HG03066 (cell line): Measurements from ENCODE around the gene HAPLN1.

Source experiments
- ATAC-seq: cut with Tn5 transposase; IDR thresholded peaks from one replicate; pipeline ENCODE4 v1.9.1; 2021; ENCODE audit warnings: low read depth; ENCODE audit not compliant: unreplicated experiment

Gene HAPLN1

DNA sequence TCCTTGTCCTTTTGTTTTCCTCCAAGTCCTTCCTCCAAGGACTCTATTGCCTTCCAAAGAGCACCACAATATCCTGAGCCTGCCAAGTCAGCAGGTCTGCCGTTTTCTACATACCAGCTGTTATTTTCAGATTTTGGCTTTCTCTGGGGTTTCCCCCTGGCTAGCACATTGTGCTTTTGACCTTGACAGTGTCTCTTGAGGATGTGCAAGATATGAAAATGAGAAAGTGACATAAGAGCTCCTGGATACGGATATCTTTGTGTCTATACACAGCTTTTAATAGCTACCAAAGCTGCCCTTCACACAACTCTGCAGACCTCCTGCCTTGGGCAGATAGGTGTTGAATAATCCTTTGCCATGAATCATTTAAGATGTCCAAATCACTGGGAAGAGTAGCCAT lies 67.0 kb downstream of the HAPLN1 start:
- ATAC-seq: no peak

DNA sequence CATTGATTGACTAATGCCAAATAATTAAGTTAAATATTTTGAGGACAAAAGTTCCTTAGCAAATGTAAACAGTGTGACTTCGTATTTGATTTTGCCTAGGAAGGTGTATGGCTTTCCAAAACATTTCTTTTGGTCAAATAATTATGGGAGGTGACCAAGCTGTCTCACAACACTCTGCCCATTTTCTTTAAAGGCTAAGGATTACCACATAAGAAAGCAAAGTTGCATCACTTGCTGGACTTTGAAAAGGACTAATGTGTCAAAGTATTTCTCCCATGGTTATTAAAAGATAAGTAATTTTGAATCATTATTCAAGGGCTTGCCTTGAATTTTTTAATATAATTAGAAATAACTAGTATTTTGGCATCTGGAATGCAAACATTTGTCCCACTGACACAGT lies 74.7 kb downstream of the HAPLN1 start:
- no peak for ATAC-seq

DNA sequence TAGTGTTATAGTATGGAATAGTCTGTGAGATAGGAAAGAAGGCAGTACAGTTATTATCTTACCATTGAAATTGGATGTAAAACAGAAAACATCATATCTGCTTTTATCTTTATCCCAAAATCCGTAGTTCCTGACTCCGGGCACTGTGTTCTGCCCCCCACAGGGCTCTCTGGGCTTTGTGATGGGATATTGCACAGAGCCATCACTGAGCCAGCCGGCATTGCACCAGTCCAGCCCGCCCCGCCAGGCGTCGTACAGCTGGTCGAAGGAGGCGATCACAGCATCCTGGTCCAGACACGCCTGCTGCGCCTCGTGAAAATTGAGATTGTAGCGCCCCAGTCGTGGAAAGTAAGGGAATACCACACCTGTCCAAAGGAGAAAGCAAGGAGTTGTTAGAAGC lies 76.4 kb downstream of the HAPLN1 start:
- ATAC-seq: no peak

DNA sequence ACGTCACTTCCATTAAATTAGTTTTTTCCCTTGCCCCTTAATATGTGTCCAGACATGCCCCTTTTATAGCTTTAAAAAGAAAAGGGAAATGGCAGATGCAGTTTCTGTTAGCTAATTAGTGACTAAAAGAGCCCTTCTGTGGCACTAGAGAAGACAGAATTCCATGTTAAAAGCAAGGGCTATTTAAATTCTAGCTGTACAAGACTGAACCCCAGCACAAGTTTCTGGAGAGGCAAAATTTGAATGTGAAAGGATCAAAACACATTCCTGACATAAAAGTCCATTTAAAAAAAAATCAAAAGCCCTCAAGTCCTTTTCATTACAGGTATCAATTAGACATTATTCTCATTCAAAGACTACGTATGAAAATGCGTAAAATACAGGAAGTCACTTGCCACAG lies 78.7 kb downstream of the HAPLN1 start:
- ATAC-seq: no peak

DNA sequence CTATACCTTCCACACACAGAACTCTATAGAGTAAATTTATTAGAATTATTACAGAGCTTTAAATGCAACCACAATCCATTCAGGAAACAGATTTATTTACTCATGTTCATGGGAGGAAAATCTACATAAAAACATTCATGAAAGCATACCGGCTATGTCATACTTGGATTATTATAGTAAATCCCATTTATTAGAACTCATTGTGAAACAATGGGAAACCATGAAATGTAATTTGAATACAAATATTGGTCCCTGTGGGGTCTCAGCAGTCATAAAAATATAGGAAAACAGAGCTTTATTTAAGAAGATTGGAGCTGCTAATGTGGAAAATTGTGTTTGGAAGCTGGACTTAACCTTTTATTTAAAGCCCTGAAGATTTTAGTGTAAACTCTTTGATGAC lies 80.7 kb downstream of the HAPLN1 start:
- no peak for ATAC-seq

DNA sequence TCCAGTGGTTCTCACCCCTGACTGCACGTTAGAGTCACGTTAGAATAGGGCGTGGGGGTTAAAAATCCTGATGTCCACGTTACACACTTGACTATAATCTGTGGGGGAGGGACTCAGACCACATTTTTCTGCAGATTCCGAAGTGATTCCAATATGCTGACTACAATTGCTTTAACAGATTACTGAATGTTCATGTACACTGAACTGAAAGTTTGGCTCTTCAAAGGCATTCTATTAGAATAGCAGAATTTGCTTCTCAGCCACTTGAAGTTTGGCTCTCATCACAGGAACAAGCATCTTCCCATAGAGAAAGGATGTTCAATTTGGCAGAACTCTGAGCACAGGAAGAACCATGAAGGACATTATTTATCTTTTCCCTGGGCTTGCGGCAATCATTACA lies 84.5 kb downstream of the HAPLN1 start:
- no peak for ATAC-seq

DNA sequence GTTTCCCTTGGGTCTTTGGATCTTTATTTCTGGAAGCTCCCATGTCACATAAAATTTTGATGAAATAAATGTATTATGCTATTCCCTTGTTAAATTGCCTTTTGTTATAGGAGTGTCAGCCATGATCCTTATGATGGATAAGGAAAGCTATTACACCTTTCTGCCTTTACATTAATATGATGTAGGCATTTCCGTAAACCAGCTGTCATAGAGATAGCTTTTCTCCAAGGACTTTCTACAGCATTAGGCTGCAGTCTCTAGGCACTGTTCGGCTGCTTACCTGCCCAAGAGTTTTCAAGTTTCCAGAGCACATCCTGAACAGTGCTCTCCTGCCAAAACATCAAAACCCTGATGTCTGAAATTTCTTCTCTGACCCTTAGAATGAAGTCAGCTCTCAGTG lies 87.4 kb downstream of the HAPLN1 start:
- ATAC-seq: no peak

DNA sequence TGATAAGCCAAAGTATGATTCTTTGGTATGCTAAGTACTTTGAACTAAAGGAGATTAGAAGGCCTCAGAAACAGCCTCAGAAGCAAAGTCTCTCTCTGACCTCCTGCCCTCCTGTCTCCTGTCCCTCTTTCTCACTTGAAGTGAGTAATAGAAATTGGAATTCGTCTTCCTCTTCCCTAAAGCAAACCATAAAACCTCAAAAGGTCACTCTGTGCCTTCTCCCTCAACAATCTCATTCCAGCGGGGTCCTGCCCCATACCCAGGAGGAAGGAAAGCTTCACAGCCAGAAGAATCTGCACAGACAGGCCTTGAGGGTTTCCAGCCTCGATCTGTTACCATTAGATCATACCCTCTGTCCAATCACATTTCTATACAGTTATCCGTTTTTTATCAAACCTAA lies 87.8 kb downstream of the HAPLN1 start:
- no peak for ATAC-seq

DNA sequence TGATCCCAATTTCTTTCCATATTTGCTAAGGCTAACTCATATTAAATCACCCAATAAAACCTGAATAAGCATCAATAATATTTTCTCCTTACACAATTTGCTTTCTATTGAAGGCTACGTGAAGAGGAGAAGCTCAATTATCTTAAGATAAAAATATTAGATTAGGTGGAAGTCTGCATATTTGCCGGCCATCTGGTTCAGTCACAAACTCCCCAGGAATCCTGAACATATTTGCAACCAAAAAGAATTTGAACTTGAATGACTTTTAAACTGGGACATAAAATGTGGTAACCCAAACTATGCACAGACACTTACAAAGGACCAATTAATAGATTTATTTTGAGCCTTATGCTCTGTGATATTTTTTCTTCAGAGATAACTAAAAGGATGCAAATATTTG lies 92.3 kb downstream of the HAPLN1 start:
- no peak for ATAC-seq

DNA sequence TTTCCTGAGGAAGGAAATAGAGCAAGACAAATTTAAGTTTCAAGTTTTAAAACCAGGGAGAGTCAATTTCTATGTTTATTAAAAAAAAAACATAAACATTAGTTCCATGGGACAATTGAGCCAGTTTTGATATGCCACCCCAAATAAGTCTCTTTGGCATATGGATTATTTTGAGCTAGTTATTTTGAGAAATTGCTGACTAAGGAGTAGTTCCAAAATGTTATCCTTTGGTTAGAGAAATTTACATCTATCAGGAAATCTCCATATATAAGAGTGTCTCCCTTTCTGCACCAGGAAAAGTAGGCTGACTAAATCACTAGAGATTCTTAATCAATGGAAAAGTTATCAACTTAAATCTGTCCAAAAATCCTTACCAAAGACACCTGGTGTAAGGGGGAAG lies 105.8 kb downstream of the HAPLN1 start:
- ATAC-seq: no peak

DNA sequence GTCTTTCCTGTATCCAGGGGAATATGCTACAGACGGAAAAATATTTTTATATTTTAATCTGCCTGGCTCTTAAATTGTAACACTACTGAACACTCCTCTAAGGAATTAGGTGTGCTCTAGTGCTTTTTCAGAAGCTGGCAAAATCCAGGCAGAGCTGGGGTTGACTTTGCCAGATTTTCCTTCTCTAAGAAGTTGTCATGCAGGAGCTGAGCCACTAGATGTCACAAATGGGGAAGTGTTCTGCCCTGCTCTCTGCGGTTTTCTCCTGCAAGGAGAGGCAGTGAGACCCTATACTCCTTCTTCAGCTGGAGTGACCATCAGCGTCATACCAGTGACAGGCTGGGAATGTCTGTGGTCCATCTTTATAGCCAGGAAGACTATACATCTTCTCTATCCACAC lies 112.5 kb downstream of the HAPLN1 start:
- ATAC-seq: peak; percentile 54

DNA sequence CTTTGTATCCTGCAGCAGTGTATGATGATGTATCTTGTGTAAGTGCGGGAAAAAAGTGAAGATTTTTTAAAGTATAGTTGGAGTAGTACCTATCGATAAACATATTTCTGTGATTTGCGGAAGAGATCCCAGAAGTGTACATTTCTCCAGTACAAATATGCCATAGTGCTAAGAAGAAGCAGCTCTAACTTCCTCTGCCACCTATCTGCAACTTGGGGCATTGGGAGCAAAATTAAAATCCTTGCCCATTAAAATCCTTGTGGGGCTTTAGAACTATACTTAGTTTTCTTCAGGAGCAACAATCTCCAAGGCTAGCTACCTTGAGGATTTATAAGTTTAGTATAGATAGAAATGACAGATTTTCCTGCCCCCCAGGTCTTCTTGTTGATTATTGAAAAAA lies 125.4 kb downstream of the HAPLN1 start:
- ATAC-seq: no peak

DNA sequence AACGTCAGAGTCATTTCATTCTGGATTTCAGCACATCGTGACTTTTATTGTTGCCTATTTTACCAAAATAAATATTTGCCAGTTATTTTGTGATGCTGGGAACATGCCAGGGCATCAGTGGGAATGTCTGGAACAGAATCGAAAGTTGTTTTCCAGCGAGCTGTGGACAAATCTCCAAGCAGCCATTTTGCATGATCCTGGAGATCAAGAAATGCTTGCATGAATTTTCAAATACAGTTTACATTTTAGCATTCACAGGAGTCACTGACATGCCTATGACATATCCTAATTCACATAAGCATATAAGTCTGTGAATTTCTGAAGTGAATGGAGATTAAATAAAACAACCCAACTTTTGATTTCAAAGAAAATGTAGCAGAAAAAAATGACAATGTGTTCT lies 129.7 kb downstream of the HAPLN1 start:
- no peak for ATAC-seq

DNA sequence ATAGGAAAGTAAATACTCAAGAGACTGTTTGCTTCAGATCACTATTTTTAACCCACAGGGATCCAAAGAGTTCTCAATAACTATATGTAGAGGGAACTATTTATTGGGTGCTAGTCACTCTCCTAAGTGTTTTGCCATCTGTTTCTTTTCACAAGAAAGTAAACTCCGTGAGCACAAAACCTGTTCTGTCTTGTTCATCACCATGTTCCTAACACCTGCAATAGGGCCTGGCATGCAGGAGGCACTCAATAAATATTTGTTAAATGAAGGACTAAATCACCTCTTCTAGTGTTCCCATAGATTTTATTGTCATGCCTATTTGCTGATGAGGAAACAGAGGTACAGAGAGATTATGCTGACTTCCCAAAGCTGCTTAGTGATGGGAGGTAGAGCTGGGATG lies 130.9 kb downstream of the HAPLN1 start:
- no peak for ATAC-seq
